Left ventricle myocardium inferior (tissue), 1 donor: Measurements from ENCODE around the gene SPINT1. TPM values are rescaled to one million over a fixed set of nuclear protein-coding genes. Genes with fewer than 3 reads are reported as not detected.

Experiments
- DNase-seq: peaks from one replicate; pipeline ENCODE4 v3.0.0-alpha.2; 2020
- H3K27ac ChIP-seq: fragments of 200-600 bp; replicated peaks from 2 replicates; pipeline ENCODE4 v1.8.0; 2021
- H3K27me3 ChIP-seq: fragments of 200-600 bp; 2 replicates; pipeline ENCODE4 v1.8.0; 2021; ENCODE audit warnings: low read depth
- H3K36me3 ChIP-seq: fragments of 200-600 bp; 2 replicates; pipeline ENCODE4 v1.8.0; 2021
- H3K4me1 ChIP-seq: fragments of 200-600 bp; 2 replicates; pipeline ENCODE4 v1.8.0; 2021
- H3K4me3 ChIP-seq: fragments of 200-600 bp; 2 replicates; pipeline ENCODE4 v1.8.0; 2021; ENCODE audit warnings: mild to moderate bottlenecking, moderate library complexity
- H3K9me3 ChIP-seq: fragments of 200-600 bp; replicated peaks from 2 replicates; pipeline ENCODE4 v1.8.0; 2021
- CTCF ChIP-seq: fragments of 200-600 bp; IDR thresholded peaks from 2 replicates; pipeline ENCODE4 v1.8.0; 2021; ENCODE audit warnings: antibody characterized with exemption, mild to moderate bottlenecking, borderline replicate concordance
- intact Hi-C: fragments of 100-400 bp; cut with micrococcal nuclease; formaldehyde crosslinking; loops from one replicate; pipeline ENCODE4 v1.11.0; 2022
- total RNA-seq: library from RNA; stranded (reverse); fragmentation: NEBNext Ultra II Directional; extraction: Animal tissue kit (Norgen Biotek cat#: 25700); gene quantifications from one replicate; pipeline ENCODE4 v1.2.1, GENCODE V29; 2021
- donor health status: DM: no; HTN: yes; CAD: no; lungs with severe emphysema.

Gene SPINT1
- total RNA-seq, 1 donor from 2014 or later: 0.55 TPM

- H3K4me3 ChIP-seq: no peak overlapping the region
- no peak for TF ChIP-seq CTCF
- H3K27me3 ChIP-seq: peaks cover 5% of the 10 kb centered on the region
- intact Hi-C loops: no loop called here
- H3K36me3 ChIP-seq: no peaks in the 10 kb centered on the region
- H3K4me1 ChIP-seq: no peaks in the 10 kb centered on the region
- no peak overlapping the region for H3K27ac ChIP-seq
- no peaks in the 10 kb centered on the region for H3K9me3 ChIP-seq
- DNase-seq: no peak
Observed at GRCh38 chr15:40831861-40832260, 12.0 kb upstream of the SPINT1 start.

GRCh38 chr15:40832903-40833302, 10.9 kb upstream of the SPINT1 start:
- no peak overlapping the region for H3K4me3 ChIP-seq
- H3K27ac ChIP-seq: no peak overlapping the region
- H3K27me3 ChIP-seq: peaks cover 5% of the 10 kb centered on the region
- no peak for TF ChIP-seq CTCF
- intact Hi-C loops: no loop called here
- no peak for DNase-seq
- H3K4me1 ChIP-seq: no peaks in the 10 kb centered on the region
- no peaks in the 10 kb centered on the region for H3K36me3 ChIP-seq
- H3K9me3 ChIP-seq: no peaks in the 10 kb centered on the region

- Histone ChIP-seq H3K4me1 (no peaks in the 10 kb centered on the region), H3K27ac (no peak overlapping the region), H3K9me3 (no peaks in the 10 kb centered on the region), H3K27me3 (no peaks in the 10 kb centered on the region), H3K4me3 (no peak overlapping the region), H3K36me3 (no peaks in the 10 kb centered on the region)
- DNase-seq: no peak
- TF ChIP-seq CTCF: no peak
- intact Hi-C loops: no loop called here
Observed at GRCh38 chr15:40836020-40836419, 7.8 kb upstream of the SPINT1 start.

GRCh38 chr15:40838756-40839155, 5.1 kb upstream of the SPINT1 start:
- no peak for TF ChIP-seq CTCF
- intact Hi-C loops: no loop called here

GRCh38 chr15:40841741-40842140, 2.1 kb upstream of the SPINT1 start:
- H3K27me3 ChIP-seq: peaks cover 41% of the 10 kb centered on the region

More at GRCh38 chr15:40838756-40839155, 5.1 kb upstream of the SPINT1 start:
- Histone ChIP-seq H3K9me3 (no peaks in the 10 kb centered on the region), H3K4me1 (peaks cover 5% of the 10 kb centered on the region), H3K36me3 (no peaks in the 10 kb centered on the region), H3K27me3 (peaks cover 11% of the 10 kb centered on the region), H3K27ac (no peak overlapping the region), H3K4me3 (no peak overlapping the region)
- DNase-seq: no peak

More at GRCh38 chr15:40841741-40842140, 2.1 kb upstream of the SPINT1 start:
- no peaks in the 10 kb centered on the region for H3K9me3 ChIP-seq
- H3K27ac ChIP-seq: no peak overlapping the region
- H3K36me3 ChIP-seq: no peaks in the 10 kb centered on the region
- H3K4me3 ChIP-seq: no peak overlapping the region
- DNase-seq: no peak
- intact Hi-C loops: no loop called here
- peaks cover 18% of the 10 kb centered on the region for H3K4me1 ChIP-seq
- TF ChIP-seq CTCF: no peak
